ENCODE results near the gene ARNT2.

The ARNT2 gene

DNA sequence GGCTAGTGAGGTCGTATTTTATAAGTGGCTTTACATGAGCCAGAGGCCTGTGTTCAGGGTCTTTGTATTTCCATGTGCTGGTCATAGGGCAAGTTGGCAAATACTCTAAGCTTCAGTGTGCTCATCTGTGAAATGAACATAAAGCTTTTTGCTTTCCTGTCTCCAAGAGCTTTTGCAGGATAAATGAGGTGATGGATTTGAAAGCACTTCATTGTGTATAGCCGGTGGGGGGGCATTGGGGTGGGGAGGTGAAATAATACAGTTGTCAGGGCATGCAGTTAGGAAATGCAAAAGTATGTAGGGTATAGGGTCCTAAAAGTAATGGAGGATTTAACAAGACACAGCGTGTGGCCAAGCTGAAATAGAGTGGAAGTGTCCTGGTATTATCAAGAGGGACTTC is 67.7 kb downstream of the ARNT2 start:
- no peak for DNase-seq

DNA sequence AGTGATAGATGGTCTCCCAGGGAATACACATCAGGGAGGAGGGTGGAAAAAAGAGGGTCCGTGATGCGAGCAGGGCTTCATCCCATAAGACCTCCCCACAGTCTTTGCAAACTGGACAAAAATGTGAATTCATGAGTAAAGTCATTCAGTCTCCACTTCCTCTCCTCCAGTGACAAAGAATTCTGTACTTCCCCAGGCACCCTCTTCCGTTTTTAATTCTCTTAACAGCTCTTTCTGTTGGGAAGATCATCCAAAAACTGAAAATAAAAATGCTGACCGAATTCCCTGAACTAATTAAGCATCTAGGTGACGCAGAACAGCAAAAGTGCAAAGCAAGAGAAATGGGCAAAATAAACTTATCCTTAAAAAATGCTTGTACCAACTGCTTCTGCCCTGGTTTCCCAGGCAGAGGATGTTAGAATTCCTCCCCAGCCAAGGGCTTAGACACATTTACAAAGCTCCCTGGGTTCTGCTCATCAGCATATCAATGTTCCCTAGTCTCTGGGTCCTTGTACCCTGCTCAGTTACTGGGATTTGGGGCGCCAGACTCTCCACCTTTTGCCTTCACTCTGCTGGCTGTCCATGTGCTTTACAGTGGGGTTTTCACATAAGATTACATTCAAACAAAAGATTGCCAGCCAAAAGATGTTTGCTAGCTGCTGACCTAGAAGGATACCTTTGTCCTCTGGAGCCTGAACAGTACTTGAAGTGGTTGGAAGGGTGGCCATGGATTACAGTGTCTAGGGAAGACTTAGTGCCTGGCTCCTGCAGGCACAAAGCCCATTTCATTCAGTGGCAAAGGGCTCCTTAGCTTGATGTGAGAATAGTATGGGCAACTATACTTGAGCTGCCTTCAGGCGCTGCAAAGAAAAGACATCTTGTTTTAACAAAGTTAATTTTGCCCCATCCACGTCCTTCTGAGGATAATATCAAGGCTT is 69.4 kb downstream of the ARNT2 start:
- DNase-seq: peak; percentile 94

DNA sequence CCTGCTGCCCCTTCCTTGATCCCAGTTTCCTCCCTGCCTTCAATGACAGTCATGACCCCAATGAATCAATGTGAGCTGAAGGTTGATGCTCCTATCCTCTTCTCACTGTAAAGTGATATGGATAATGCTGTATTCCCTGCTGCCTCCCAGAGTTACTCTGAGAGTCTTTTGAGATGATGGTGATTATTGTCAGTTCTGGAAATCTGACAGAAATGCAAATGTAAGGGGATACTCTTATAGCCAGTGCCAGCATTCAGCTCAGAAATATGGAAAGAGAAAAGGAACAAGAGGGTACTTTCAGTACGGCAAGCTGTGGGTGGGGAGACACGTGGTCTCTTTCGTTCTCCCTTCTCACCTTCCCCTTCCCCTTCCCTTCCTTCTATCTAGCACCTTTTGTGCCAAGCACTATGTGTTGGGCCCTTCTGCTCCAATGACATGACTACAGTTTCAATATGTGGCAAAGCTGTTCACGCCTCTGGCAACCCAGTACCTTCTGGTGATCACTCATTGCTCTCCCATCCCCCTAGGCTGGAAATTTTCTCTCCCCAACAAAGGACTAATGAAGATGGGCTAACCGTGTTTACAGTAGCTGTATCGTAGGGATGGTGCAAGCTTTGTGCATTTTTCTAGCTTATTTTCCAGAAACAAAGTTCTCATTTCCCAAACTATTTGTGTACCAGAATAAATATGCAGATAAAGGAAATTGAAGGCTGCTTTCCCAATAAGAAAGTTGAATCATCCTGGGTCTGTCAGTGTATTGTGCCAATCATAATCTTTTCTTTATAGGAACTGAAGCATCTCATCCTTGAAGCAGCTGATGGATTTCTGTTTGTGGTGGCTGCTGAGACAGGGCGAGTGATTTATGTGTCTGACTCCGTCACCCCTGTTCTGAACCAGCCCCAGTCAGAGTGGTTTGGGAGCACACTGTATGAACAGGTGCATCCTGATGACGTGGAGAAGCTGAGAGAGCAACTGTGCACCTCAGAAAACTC is 70.3 kb downstream of the ARNT2 start:
- DNase-seq: peak; percentile 88

DNA sequence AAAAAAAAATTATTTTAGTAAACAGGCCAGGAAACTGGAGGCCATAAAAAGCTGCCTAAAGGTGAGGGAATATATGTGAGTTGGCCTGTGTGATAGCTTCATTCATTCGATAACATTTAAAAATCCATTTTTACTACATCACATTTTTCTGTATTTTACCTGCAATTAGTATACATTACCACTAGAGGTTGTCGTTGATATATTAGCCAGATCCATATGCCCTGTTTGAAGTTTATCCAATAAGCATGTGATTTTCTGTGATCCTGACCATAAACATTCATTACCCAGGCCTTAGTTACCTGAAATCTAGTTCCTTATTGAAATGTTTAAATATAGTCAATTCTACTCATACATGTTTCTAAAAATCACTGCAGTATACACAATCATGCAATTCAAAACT is 71.4 kb downstream of the ARNT2 start:
- no peak for DNase-seq

DNA sequence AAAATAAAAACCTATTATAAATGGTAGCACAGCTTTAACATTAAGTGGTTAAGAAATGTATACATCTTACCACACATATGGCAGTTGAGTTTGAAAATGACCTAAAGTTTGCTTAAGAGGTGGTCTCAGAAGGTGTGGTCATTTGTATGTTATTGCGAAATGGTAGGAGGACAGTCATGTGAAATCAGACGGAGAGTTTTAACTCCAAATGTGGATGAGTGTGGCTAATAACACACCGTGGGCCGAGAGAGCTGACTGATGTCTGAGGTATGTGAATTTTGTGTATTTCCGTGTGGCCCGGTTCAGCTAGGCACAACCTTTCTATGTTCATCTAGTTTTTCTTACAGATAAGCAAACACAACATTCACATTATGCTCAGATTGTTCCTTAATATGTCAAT is 71.9 kb downstream of the ARNT2 start:
- DNase-seq: no peak

DNA sequence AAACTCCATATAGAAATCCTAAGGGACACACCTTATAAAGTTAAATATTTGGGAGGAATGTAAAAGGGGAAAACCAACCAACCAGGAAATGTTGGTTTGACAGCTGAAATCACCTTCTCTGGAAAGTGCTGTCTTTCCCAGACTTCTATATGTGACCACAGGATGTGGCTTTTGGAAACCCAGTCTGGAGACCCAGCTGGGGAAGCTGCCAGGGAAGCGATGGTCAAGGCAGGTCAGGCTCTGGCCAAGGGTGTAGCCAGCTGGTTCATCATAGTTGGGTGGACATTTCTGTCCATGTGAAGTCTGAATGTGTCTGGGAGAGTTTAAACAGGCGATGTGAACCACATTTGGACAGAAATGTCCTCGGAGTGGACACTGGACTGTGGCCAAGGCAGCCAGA is 73.9 kb downstream of the ARNT2 start:
- no peak for DNase-seq

DNA sequence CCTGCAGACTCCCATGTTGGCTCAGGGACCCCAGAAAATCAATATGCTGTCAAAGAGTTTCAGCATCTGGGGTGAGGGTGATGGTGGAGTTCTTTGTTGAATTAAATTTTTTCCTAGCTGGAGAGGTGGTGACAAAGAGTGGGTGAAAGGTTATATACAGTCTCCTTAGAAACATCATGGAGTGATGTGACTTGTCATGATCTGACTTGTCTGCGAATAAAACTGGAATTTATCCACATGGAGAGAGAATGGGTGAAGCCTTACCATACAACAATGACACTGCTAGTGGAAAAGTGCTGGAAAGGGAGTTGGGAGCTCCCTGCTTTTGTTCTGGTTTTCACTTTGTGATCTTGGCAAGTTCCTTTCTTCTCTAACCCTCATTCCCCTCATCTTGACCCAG is 75.0 kb downstream of the ARNT2 start:
- no peak for DNase-seq

DNA sequence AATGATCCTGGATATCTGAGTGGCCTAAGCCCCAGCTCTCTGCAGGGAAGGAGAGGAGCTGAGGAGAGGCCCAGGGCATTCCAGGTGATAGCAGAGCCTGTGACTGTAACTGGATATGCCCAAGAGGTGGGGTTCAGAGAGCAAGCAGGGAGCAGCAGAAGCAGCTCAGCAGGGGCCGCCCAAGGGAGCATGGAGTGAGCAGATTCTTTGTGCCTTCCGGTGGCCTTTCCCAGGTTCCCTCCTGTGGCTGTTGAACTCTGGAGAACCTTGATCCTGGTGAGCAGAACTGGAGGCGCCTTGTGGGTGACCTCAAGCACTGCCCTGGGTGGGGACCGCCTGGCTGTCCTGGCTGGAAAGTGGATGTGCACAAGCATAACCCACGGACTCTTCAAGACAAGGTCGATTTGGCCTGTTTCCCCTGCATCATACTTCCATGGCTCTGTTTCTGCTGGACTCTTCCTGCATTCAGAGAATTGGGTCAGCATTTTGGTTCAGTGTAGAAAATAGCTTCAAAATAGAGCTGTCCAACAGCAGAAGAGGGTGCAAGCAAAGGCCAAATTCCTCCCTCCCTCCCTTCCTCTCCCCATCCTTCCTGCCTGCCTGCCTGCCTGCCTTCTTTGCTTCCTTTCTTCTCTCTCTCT is 76.1 kb downstream of the ARNT2 start:
- no peak for DNase-seq

DNA sequence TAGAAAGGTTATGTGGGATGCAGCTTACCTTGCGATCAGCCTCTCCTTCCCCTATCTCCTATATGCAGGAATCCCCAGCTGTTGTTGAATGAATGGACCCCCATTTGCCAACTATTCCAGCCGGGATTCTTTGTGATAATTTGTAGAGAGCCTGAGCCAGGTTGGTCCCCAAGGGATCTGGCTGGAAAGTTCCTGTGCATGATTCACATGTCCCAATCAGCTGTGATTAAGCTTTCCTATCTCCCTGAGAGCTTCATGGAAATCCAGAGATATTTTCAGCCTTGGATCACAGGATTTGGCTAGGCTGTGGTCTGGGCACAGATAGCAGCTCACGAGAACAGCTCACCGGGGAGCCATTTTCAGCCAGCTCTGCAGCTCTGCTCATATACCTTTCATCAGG is 76.7 kb downstream of the ARNT2 start:
- DNase-seq: no peak

DNA sequence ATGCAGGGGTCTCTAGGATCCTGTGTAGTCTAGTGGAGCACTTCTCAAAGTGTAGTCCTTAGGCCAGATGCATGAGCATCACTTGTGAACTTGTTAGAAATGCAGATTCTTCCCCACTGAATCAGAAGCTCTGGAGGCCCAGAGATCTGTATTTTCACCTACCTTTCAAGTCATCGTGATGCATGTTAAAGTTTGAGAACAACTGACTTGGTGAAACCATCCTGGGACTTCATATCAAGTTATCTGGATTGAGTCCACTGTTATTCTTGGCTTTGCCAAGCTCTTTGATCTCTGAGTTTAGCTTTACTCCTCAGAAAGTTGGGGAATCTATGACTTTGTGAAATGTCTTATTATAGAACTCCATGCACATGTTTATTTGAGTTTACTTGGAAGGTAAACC is 78.5 kb downstream of the ARNT2 start:
- no peak for DNase-seq

DNA sequence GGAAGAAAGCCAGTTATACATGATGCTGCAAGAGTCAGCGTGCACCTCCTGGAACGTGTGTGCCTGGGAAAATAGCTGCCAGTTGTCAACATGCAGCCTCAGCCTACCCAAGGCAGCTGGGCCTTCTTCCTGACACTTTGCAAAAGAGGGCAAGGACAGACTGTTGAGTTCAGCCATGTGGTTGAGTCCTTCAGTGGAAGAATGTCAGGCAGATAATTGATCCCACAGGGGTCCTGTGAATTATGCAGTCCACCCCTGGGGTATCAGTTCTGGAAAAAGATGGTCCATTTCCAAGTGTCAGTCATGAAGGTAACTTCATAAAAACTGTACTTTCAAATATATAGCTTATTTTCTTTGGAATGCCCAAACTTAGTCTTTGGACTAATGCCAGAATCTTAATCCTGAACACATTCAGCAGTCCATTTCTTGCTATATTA is 79.6 kb downstream of the ARNT2 start:
- DNase-seq: no peak

DNA sequence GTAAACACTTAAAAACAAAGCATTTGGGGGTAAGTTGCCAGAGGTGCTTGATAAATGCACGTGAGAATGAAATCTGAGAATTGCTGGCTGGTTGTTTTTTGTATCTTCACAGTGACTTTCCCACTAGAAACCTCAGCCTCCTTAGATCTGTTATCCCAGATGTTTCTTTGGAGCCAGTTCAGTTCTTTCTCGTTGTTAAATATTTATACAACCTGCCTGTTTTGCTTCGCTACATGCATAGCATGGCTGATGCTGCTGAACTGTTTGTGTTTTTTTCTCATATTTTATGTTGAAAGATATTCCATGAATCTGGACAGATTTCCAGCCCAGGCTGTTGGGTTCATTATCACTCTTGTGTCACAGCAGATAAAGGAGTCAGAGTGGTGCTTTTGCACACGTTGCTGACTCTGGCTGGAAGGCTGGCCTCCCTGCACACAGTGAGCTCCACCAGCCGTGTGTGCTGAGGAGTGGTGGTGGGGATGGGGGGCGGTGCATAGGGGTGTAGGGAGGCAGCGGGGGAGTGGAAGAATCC is 80.2 kb downstream of the ARNT2 start:
- DNase-seq: no peak

DNA sequence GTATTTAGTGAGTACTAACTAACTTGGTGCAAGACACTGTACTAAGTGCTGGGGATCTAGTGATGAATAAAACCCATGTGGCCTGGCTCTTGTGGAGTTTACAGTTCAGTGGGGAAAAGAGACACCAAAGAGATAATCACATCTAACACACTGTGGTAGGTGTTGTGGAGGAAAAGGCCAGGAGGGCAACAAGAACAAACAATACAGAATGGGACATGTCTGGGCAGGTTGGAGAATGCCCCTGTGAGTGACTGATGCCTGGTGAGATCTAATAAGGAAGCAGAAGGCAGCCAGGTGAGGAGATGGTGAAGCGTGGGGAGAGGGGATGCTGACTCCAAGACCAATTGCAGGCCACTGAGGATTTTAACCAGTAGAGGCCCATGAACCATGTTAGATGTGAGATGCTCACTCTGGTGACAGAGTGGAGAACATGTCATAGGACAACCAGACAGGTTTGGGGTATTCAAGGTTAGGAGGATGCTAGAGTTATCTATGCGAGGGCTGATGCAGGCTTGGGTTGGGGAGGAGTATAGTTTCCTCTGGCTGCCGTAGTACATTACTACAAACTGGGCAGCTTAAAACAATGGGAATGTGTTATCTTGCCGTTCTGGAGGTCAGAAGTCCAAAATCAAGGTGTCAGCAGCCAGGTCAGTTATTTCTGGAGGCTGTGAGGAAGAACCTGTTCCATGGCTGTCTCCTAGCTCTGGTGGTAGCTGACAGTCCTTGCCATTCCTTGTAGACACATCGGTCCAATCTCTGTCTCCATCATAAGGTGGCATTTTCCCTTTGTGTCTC is 81.4 kb downstream of the ARNT2 start:
- no peak for DNase-seq

DNA sequence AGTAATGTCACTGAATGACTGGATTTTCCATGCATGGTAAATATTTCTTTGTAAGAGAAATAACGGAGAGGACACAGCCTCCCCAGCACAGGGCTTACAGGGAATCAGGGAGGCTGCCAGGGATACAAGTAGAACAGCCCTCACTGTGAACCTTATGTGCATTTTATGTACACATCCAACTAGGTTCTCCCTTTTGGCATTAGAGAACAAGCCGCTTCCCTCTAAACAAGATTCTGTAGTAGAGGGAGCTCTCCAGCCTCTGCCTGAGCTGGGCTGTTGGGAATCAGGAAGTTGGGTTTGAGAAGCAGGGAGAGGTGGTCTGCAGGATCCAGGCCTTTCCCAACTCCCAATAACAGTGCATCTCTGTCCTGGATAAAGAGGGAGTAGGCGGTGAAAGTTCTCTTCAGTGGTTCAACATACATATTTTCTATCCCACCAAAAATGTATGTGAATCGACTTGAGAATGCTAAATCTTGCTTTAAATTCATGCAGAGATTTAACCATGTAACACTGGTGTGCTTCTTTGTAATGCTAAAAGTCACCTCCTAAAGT is 83.7 kb downstream of the ARNT2 start:
- DNase-seq: no peak

DNA sequence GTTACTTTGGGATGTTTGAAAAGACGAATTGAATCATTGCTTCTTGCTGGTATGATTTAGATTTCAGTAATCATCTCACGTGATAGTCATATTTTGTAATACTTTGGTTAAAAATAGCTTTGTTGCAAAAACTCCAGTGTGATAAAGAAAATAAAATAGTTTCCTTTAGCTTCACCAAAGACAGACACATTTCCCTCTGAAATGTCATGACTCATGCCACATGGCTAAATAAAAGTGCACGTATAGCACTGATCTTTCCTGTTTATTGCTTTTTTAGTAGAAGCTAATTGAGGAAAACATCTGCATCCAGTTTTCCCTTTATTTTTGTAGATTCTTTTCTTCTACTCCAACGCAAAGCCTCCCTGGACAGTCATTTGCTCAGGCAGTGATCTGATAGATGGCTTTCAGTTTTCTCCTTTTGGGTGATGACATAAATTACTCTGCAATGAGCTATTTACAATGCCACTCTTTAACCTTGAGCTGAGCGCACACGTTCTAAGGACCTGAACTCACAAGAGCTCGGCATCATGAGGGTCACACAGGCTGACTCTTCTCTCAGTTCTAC is 84.9 kb downstream of the ARNT2 start:
- peak; percentile 83 for DNase-seq

DNA sequence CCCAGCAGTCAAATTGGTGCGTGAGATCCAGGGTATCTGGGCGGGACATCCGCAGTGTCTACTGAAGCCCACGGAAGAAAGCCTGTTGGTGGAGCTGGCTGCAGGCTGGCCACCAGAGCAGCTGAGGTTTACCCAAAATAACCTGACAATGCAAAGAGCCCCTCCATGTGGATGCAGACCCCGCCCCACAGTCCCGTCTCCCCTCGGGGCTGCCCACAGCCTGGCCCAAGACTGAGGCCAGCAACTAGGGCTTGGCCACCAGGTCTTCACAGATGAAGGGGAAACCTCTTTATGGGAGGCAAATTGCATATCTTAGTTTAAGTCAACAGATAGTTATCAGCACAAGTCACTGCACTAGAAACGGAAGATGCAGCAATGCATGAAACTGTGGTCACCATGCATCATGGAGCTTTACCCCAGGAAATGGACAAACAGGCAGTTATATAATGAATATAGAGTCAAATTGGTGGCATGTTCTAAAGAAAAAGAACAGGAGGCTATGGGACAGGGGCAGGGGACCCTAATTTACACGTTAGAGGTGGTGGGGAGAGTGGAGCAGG is 86.3 kb downstream of the ARNT2 start:
- DNase-seq: no peak

DNA sequence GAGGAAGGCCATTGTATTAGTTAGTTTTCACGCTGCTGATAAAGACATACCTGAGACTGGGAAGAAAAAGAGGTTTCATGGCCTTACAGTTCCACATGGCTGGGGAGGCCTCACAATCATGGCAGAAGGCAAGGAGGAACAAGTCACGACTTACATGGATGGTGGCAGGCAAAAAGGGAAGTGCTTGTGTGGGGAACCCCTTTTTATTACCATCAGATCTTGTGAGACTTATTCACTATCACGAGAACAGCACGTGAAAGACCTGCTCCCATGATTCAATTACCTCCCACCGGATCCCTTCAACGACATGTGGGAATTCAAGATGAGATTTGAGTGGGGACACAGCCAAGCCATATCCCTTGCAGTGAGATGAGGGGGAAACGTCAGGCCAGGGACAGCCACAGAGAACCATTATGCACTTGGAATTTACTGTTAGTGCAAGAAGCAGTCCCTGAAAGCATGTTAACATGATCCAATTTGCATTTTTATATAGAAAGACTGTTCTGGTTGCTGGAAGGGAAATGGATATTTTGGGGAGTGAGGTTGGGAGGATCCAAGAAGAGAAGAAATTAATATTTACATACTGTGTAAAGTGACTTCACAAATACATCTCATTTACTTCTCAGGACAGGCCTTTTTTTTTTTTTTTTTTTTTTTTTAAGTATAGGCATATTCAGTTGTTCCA is 87.1 kb downstream of the ARNT2 start:
- peak; percentile 53 for DNase-seq

DNA sequence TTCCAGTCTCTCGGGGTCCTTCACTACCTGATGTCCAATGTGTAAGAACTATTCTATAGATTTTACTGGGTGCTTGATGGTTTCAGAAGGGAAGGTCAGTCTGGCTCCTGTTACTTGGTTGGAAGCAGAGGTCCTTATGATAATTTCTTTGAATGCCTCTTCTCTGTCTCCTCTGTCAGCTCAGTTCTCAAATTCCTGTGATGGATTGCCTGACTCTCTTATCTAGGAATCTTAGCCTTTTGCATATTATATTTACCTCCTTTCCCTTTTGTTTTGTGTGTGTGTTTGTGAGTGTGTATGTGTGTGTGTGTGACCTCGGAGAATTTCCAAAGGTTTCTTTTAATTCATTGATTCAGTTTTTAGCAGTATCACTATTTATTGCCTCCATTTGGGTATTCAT is 88.2 kb downstream of the ARNT2 start:
- no peak for DNase-seq

DNA sequence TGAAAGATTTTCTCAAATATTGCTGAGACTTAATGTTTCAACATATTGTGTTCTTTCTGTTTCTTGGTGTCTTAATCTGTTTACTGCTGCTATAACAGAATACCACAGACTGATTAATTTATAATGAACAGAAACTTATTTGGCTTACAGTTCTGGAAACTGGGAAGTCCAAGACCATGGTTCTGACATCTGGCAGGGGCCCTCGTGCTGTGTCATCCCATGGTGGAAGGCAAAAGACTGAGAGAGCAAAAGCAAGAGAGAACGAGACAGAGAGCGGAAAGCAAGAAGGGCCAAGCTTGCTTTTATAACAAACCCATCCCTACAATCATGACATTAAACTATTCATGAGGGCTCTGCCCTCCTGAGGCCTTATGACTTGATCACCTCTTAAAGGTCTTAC is 88.7 kb downstream of the ARNT2 start:
- DNase-seq: no peak

DNA sequence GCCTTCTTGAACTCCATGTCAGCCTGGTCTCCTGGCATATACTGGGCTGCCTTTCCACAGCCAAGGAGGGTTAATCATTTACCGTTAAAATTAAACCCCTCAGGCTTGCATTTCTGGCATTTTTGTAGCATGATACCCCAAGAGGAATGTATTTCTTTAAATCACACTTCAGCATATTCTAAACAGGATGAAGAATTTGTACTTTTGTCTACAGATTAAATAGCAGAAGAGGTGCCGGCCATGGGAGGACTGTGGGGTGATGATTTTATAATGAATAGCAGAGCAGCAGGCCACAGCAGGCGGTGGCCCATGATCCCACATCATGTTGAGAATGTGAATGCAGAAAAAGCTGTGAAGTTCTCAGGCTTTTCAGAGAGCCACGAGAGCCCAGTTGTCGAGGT is 90.2 kb downstream of the ARNT2 start:
- DNase-seq: no peak

Data from suppressor macrophage treated with lipopolysaccharide for 4 hours (primary cell).